T-cell (primary cell): ENCODE data around the gene CNTN5. TPM values are rescaled to one million over a fixed set of nuclear protein-coding genes. Genes with fewer than 3 reads are reported as not detected.

Source experiments
- ATAC-seq, 4 experiments: fragments of 200-7000 bp in 3 of 4; fragments of 150-1000 bp in 1 of 4; cut with Tn5 transposase; replicated peaks in 1 of 4; 1 replicate in 3 of 4; 2 replicates in 1 of 4; pipeline ENCODE4 v1.10.0; 2021; ENCODE audit warnings: moderate library complexity in 3 of 4, mild to moderate bottlenecking in 2 of 4, moderate number of reproducible peaks in 1 of 4
- CTCF ChIA-PET, 2 donors: fragments of 300-600 bp; sonication (Branson Sonifier 250); formaldehyde crosslinking; loops; one replicate each; lab custom pipeline; 2022; ENCODE audit warnings: antibody characterized with exemption in 2 of 2; lab: Charles Lee
- POLR2A ChIA-PET, 2 donors: fragments of 300-600 bp; sonication (Branson Sonifier 250); formaldehyde crosslinking; loops; one replicate each; lab custom pipeline; 2022; ENCODE audit warnings: antibody characterized with exemption in 2 of 2; lab: Charles Lee
- DNase-seq, 35 experiments: peaks; one replicate each; pipeline versions ENCODE4 v3.0.0 to v3.0.0-alpha.2; 2013 to 2023
- H3K27ac ChIP-seq: one replicate; pipeline ENCODE4 v1.5.1; 2013; ENCODE audit warnings: low read length
- H3K27me3 ChIP-seq, 2 experiments: replicated peaks in 1 of 2; 1 replicate in 1 of 2; 2 replicates in 1 of 2; pipeline versions ENCODE4 v1.6.1 to v1.7.0; 2013; ENCODE audit warnings: low read length in 1 of 2, mixed read lengths in 1 of 2; ENCODE audit not compliant: control insufficient read depth in 2 of 2, insufficient read depth in 2 of 2; ENCODE audit errors: extremely low read depth in 1 of 2
- H3K36me3 ChIP-seq, 2 donors: 1 replicate in 1 of 2; 2 replicates in 1 of 2; pipeline versions ENCODE4 v1.6.1 to v1.7.0; 2013; ENCODE audit warnings: low read length in 1 of 2; ENCODE audit not compliant: control insufficient read depth in 2 of 2, insufficient read depth in 1 of 2; ENCODE audit errors: extremely low read depth in 1 of 2
- H3K4me1 ChIP-seq, 2 experiments: 1 replicate in 1 of 2; 2 replicates in 1 of 2; pipeline versions ENCODE4 v1.6.1 to v1.7.0; 2013; ENCODE audit warnings: low read length in 2 of 2, mixed read lengths in 1 of 2; ENCODE audit not compliant: insufficient read depth in 2 of 2, control insufficient read depth in 1 of 2; ENCODE audit errors: extremely low read depth in 1 of 2
- H3K4me3 ChIP-seq, 2 donors: 1 replicate in 1 of 2; 2 replicates in 1 of 2; pipeline versions ENCODE4 v1.5.1 to v1.7.0; 2013; ENCODE audit warnings: mild to moderate bottlenecking in 2 of 2, low read length in 1 of 2, moderate library complexity in 1 of 2; ENCODE audit not compliant: control insufficient read depth in 1 of 2; ENCODE audit errors: extremely low read depth in 1 of 2
- H3K9me3 ChIP-seq: 2 replicates; pipeline ENCODE4 v1.7.0; 2013
- H3K27ac Mint-ChIP-seq, 2 donors: one replicate each; pipeline ENCODE4 v1.8.0; 2020 to 2021; ENCODE audit warnings: mild to moderate bottlenecking in 2 of 2, mixed read lengths in 2 of 2
- H3K27me3 Mint-ChIP-seq, 2 donors: one replicate each; pipeline ENCODE4 v1.8.0; 2021 to 2022; ENCODE audit warnings: mixed read lengths in 2 of 2
- H3K36me3 Mint-ChIP-seq: one replicate; pipeline ENCODE4 v1.8.0; 2021; ENCODE audit warnings: mixed read lengths
- H3K4me1 Mint-ChIP-seq, 3 donors: one replicate each; pipeline ENCODE4 v1.8.0; 2020 to 2022; ENCODE audit warnings: mixed read lengths in 3 of 3, mild to moderate bottlenecking in 1 of 3
- H3K4me3 Mint-ChIP-seq, 3 donors: one replicate each; pipeline ENCODE4 v1.8.0; 2020 to 2022; ENCODE audit warnings: mild to moderate bottlenecking in 3 of 3, mixed read lengths in 3 of 3, moderate library complexity in 3 of 3
- H3K9me3 Mint-ChIP-seq, 3 donors: one replicate each; pipeline ENCODE4 v1.8.0; 2020 to 2022; ENCODE audit warnings: mixed read lengths in 3 of 3
- WGBS: methylation state at CpG from one replicate; pipeline ENCODE4 v1.1.5; 2013; ENCODE audit warnings: missing lambda C conversion rate; ENCODE audit not compliant: insufficient coverage; 5-methylcytosine and 5-hydroxymethylcytosine counted together
- total RNA-seq, 35 experiments: library from RNA in 6 of 35; stranded (reverse) in 6 of 35; fragments of 120-200 nt in 1 of 35; gene quantifications; one replicate each; pipeline versions ENCODE4 v1.2.1 to v1.2.4 and lab custom pipeline; 2013 to 2026

The CNTN5 gene
- total RNA-seq, 5 donors from 2014 or later (not counting 1 experiment from before 2014, with no cell fraction given), result not detected

DNA sequence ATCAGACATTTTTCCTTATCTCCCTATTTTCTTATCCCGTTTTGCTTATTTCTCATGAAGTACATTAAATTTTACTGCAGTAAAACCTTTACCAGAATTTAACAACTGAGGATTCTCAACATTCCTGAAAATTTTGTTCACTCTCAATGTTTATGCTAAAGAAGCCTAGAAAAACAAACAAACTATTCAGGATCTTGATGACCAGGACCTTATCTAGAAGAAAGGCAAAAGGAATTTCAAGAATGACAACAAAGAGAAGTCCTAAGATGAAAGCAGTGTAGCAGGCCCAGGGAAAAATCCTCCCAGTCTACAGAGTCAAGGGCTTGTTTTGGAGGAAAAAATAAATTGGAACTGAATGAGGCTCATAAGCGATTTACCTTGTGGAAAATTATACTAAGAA lies 1383.1 kb downstream of the CNTN5 start:
- no peak for ATAC-seq
- CTCF ChIA-PET, result no interaction called here
- H3K4me3 ChIP-seq, result no peak overlapping the region
- POLR2A ChIA-PET, result no interaction called here
- Mint-ChIP-seq H3K9me3 (peaks cover 15 to 40% (median 27%) of the 10 kb centered on the region in 3 donors), H3K4me1 (no peaks in the 10 kb centered on the region), H3K27ac (no peak overlapping the region), H3K36me3 (no peaks in the 10 kb centered on the region), H3K4me3 (no peak overlapping the region), H3K27me3 (no peaks in the 10 kb centered on the region)
- no peak overlapping the region for H3K27ac ChIP-seq
- no peak for DNase-seq
- no CpG with 5 or more reads among the region's 2 CpGs for WGBS
- no peaks in the 10 kb centered on the region for H3K9me3 ChIP-seq
- H3K27me3 ChIP-seq, result no peaks in the 10 kb centered on the region
- no peaks in the 10 kb centered on the region for H3K36me3 ChIP-seq
- H3K4me1 ChIP-seq, result no peaks in the 10 kb centered on the region

DNA sequence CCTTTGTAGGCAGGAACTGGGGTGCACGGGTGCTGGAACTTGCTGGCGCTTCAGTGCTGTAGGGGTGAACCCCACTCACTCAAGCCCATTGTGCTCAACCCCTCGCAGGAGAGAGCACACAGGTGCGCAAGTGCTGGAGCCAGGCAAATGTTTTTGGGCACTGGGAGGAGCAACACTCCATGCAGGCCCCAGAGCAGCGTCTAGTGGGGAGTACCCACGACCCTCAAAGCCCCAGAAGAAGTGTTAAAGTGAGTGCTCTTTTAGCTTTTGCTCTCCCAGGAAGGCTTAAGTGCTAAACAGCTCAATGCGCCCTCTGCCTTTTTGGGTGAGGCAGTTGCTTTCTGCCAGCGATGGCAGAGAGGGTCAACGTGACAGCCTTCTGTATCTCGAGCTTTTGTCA lies 1384.2 kb downstream of the CNTN5 start:
- H3K27me3 Mint-ChIP-seq, result no peaks in the 10 kb centered on the region
- ChIA-PET POLR2A (no interaction called here), CTCF (no interaction called here)
- no peaks in the 10 kb centered on the region for H3K4me1 Mint-ChIP-seq
- ATAC-seq (no peak), DNase-seq (no peak)
- H3K9me3 ChIP-seq, result no peaks in the 10 kb centered on the region
- H3K4me1 ChIP-seq, result no peaks in the 10 kb centered on the region
- no peak overlapping the region for H3K4me3 Mint-ChIP-seq
- no peaks in the 10 kb centered on the region for H3K36me3 Mint-ChIP-seq
- no peak overlapping the region for H3K27ac ChIP-seq
- H3K27me3 ChIP-seq, result no peaks in the 10 kb centered on the region
- H3K4me3 ChIP-seq, result no peak overlapping the region
- no peaks in the 10 kb centered on the region for H3K36me3 ChIP-seq
- WGBS, result 75% methylated on average over 9 of the region's 10 CpGs
- H3K9me3 Mint-ChIP-seq, result peaks cover 17 to 38% (median 23%) of the 10 kb centered on the region in 3 donors
- no peak overlapping the region for H3K27ac Mint-ChIP-seq
